HCT116 (cell line): ENCODE results near the gene PIK3CD. TPM values are rescaled to one million over a fixed set of nuclear protein-coding genes. Genes with fewer than 3 reads are reported as not detected.

Experiments
- ATAC-seq: fragments of 200-7000 bp; cut with Tn5 transposase; 2 replicates; pipeline ENCODE4 v1.9.1; 2020; ENCODE audit warnings: mild to moderate bottlenecking, moderate library complexity
- BruUV-seq: library from RNA; stranded (reverse); fragments of 400-500 nt; replicated peaks from 2 replicates; lab custom pipeline; 2021; lab: Mats Ljungman, UMichigan
- CTCF ChIA-PET: fragments of 300-600 bp; sonication (Branson Sonifier 250); formaldehyde crosslinking; loops from one replicate; lab custom pipeline; 2021; ENCODE audit warnings: antibody characterized with exemption; lab: Charles Lee
- POLR2A ChIA-PET: fragments of 300-600, 350-600 bp; sonication (Branson Sonifier 250); formaldehyde crosslinking; loops from one replicate; lab custom pipeline; 2021; ENCODE audit warnings: antibody characterized with exemption; lab: Charles Lee
- RAD21 ChIA-PET, 2 experiments: fragments of 300-600 bp; sonication (Branson Sonifier 250); formaldehyde crosslinking; loops; one replicate each; lab custom pipeline; 2023; ENCODE audit warnings: low total read pairs in 2 of 2; ENCODE audit not compliant: uncharacterized antibody in 2 of 2, unreplicated experiment in 2 of 2, low non-redundant PET in 1 of 2; lab: Charles Lee
- DNase-seq: peaks from one replicate; pipeline ENCODE4 v3.0.0-alpha.2; 2010; ENCODE audit warnings: low read depth, low spot score
- H2AFZ ChIP-seq: fragments of 200-600 bp; shearing (Covaris generic), sonication (generic); 2 replicates; pipeline ENCODE4 v1.6.1; 2017; ENCODE audit warnings: low read depth, mixed run types, mixed read lengths, antibody characterized with exemption, low read length; ENCODE audit not compliant: poor library complexity, severe bottlenecking
- H3K27ac ChIP-seq: 2 replicates; pipeline ENCODE4 v1.5.1; 2012; ENCODE audit warnings: low read depth, low read length
- H3K27me3 ChIP-seq: fragments of 200-600 bp; sonication (generic); 2 replicates; pipeline ENCODE4 v1.6.1; 2016; ENCODE audit warnings: mixed run types, low read length, mixed read lengths; ENCODE audit not compliant: insufficient read depth
- H3K36me3 ChIP-seq, 2 experiments: fragments of 200-500 bp in 1 of 2; fragments of 200-600 bp in 1 of 2; sonication (Bioruptor generic) in 1 of 2; sonication (generic) in 1 of 2; 2 replicates each; pipeline versions ENCODE4 v1.5.1 to v1.6.1; 2014 to 2016; ENCODE audit warnings: low read length in 2 of 2, inconsistent platforms in 1 of 2, mixed read lengths in 1 of 2, mixed run types in 1 of 2; ENCODE audit not compliant: insufficient read depth in 2 of 2, control insufficient read depth in 1 of 2
- H3K4me1 ChIP-seq, 2 experiments: fragments of 200-600 bp in 1 of 2; sonication (generic) in 1 of 2; 2 replicates each; pipeline versions ENCODE4 v1.5.1 to v1.6.1; 2012 to 2017; ENCODE audit warnings: low read length in 2 of 2, inconsistent platforms in 1 of 2, mild to moderate bottlenecking in 1 of 2, mixed read lengths in 1 of 2, mixed run types in 1 of 2, moderate library complexity in 1 of 2; ENCODE audit not compliant: insufficient read depth in 2 of 2, control insufficient read depth in 1 of 2
- H3K4me2 ChIP-seq: fragments of 200-600 bp; sonication (generic); 2 replicates; pipeline ENCODE4 v1.6.1; 2017; ENCODE audit warnings: mixed run types, low read length, mixed read lengths
- H3K4me3 ChIP-seq, 2 experiments: fragments of 200-600 bp in 1 of 2; sonication (generic) in 1 of 2; replicated peaks in 1 of 2; 2 replicates each; pipeline ENCODE4 v1.5.1; 2011 to 2016; ENCODE audit warnings: low read length in 2 of 2, control low read depth in 1 of 2, low read depth in 1 of 2, mild to moderate bottlenecking in 1 of 2, mixed read lengths in 1 of 2, mixed run types in 1 of 2
- H3K79me2 ChIP-seq: fragments of 200-600 bp; sonication (generic); 2 replicates; pipeline ENCODE4 v1.6.1; 2017; ENCODE audit warnings: mild to moderate bottlenecking, mixed run types, low read length, moderate library complexity, mixed read lengths; ENCODE audit not compliant: insufficient read depth
- H3K9ac ChIP-seq: fragments of 200-600 bp; sonication (generic); 2 replicates; pipeline ENCODE4 v1.6.1; 2016; ENCODE audit warnings: low read length, mixed read lengths
- H3K9me2 ChIP-seq: fragments of 200-600 bp; sonication (generic), shearing (Covaris generic); 2 replicates; pipeline ENCODE4 v1.6.1; 2017; ENCODE audit warnings: mixed run types, mild to moderate bottlenecking, moderate library complexity; ENCODE audit not compliant: insufficient read depth
- H3K9me3 ChIP-seq, 2 experiments: fragments of 200-500 bp in 1 of 2; fragments of 200-600 bp in 1 of 2; sonication (Bioruptor generic) in 1 of 2; sonication (generic) in 1 of 2; 2 replicates each; pipeline ENCODE4 v1.6.1; 2014 to 2017; ENCODE audit warnings: low read length in 2 of 2, mixed read lengths in 2 of 2, inconsistent platforms in 1 of 2, low read depth in 1 of 2, mild to moderate bottlenecking in 1 of 2, mixed run types in 1 of 2, moderate library complexity in 1 of 2; ENCODE audit not compliant: control insufficient read depth in 1 of 2, insufficient read depth in 1 of 2
- H4K20me1 ChIP-seq: fragments of 200-600 bp; sonication (generic), shearing (Covaris generic); 2 replicates; pipeline ENCODE4 v1.6.1; 2017; ENCODE audit warnings: mixed run types, mild to moderate bottlenecking, moderate library complexity; ENCODE audit not compliant: insufficient read depth
- EGR1 ChIP-seq: IDR thresholded peaks from 2 replicates; pipeline ENCODE4 v1.6.1; 2012; ENCODE audit warnings: low read depth
- EZH2phosphoT487 ChIP-seq: fragments of 200-600 bp; IDR thresholded peaks from 2 replicates; pipeline ENCODE4 v1.6.1; 2018; ENCODE audit warnings: antibody characterized with exemption, borderline replicate concordance
- FOSL1 ChIP-seq: IDR thresholded peaks from 2 replicates; pipeline ENCODE4 v1.6.1; 2012; ENCODE audit warnings: low read depth
- JUND ChIP-seq: IDR thresholded peaks from 2 replicates; pipeline ENCODE4 v1.6.1; 2012
- POLR2A ChIP-seq: IDR thresholded peaks from 2 replicates; pipeline ENCODE4 v1.7.0; 2011; ENCODE audit warnings: borderline replicate concordance; ENCODE audit not compliant: insufficient read depth, insufficient read length; ENCODE audit errors: extremely low read depth
- POLR2AphosphoS5 ChIP-seq: IDR thresholded peaks from 2 replicates; pipeline ENCODE4 v1.6.1; 2011; ENCODE audit warnings: mild to moderate bottlenecking, low read depth, low read length, moderate library complexity
- RAD21 ChIP-seq: IDR thresholded peaks from 2 replicates; pipeline ENCODE4 v1.6.1; 2012; ENCODE audit warnings: low read depth, mild to moderate bottlenecking
- SP1 ChIP-seq: IDR thresholded peaks from 2 replicates; pipeline ENCODE4 v1.6.1; 2012; ENCODE audit warnings: low read depth
- YY1 ChIP-seq: IDR thresholded peaks from 2 replicates; pipeline ENCODE4 v1.6.1; 2011; ENCODE audit warnings: low read length, low read depth, moderate library complexity, mild to moderate bottlenecking; ENCODE audit not compliant: insufficient replicate concordance; ENCODE audit errors: extremely low read depth
- ZFX ChIP-seq: fragments of 450-650 bp; IDR thresholded peaks from 2 replicates; pipeline ENCODE4 v1.6.1; 2017
- intact Hi-C: fragments of 100-400 bp; cut with micrococcal nuclease; formaldehyde crosslinking; loops from 2 replicates; pipeline ENCODE4 v1.10.0; 2022
- total RNA-seq: library from RNA; stranded (reverse); gene quantifications from one replicate; pipeline ENCODE4 v1.2.1, GENCODE V29; 2021; ENCODE audit not compliant: unreplicated experiment
- TF ChIP-seq, protein P1 (sequence below): IDR thresholded peaks from 2 replicates; pipeline ENCODE4 v1.6.1; 2012; ENCODE audit warnings: low read depth

Gene PIK3CD
- total RNA-seq, 1 experiment from 2014 or later = 9.2 TPM

GRCh38 chr1:9646037-9646436, 5.5 kb upstream of the PIK3CD start:
- ChIA-PET RAD21 (no interaction called here), CTCF (interaction anchor here (0.7 kb wide), 1 partner anchor 17 kb away, joined by 4 read pairs; no protein-coding TSS in a partner anchor), POLR2A (no interaction called here)
- DNase-seq (no peak), ATAC-seq (no peak)
- Histone ChIP-seq H3K9me3 (no peaks in the 10 kb centered on the region), H3K79me2 (no peaks in the 10 kb centered on the region), H3K4me1 (peaks cover 3 to 9% of the 10 kb centered on the region in 2 experiments; a peak in 3 of 4 replicates), H3K9ac (no peak overlapping the region), H2AFZ (no peak overlapping the region), H3K4me2 (no peak overlapping the region), H4K20me1 (no peaks in the 10 kb centered on the region), H3K36me3 (no peaks in the 10 kb centered on the region), H3K27me3 (no peaks in the 10 kb centered on the region), H3K9me2 (no peaks in the 10 kb centered on the region), H3K27ac (no peak overlapping the region), H3K4me3 (no peak overlapping the region)
- intact Hi-C loops = no loop called here
- BruUV-seq = no TSS peak
- no peak for TF ChIP-seq POLR2A
- no peak for TF ChIP-seq ZFX
- no peak for TF ChIP-seq EZH2phosphoT487
- no peak for TF ChIP-seq EGR1
- no peak for TF ChIP-seq POLR2AphosphoS5
- no peak for TF ChIP-seq YY1
- TF ChIP-seq JUND = no peak
- TF ChIP-seq SP1 = no peak
- TF ChIP-seq, protein P1, sequence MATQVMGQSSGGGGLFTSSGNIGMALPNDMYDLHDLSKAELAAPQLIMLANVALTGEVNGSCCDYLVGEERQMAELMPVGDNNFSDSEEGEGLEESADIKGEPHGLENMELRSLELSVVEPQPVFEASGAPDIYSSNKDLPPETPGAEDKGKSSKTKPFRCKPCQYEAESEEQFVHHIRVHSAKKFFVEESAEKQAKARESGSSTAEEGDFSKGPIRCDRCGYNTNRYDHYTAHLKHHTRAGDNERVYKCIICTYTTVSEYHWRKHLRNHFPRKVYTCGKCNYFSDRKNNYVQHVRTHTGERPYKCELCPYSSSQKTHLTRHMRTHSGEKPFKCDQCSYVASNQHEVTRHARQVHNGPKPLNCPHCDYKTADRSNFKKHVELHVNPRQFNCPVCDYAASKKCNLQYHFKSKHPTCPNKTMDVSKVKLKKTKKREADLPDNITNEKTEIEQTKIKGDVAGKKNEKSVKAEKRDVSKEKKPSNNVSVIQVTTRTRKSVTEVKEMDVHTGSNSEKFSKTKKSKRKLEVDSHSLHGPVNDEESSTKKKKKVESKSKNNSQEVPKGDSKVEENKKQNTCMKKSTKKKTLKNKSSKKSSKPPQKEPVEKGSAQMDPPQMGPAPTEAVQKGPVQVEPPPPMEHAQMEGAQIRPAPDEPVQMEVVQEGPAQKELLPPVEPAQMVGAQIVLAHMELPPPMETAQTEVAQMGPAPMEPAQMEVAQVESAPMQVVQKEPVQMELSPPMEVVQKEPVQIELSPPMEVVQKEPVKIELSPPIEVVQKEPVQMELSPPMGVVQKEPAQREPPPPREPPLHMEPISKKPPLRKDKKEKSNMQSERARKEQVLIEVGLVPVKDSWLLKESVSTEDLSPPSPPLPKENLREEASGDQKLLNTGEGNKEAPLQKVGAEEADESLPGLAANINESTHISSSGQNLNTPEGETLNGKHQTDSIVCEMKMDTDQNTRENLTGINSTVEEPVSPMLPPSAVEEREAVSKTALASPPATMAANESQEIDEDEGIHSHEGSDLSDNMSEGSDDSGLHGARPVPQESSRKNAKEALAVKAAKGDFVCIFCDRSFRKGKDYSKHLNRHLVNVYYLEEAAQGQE = no peak
- TF ChIP-seq RAD21 = no peak
- TF ChIP-seq FOSL1 = no peak
